Keratinocyte (primary cell): ENCODE results near the gene TLCD1. TPM values are rescaled to one million over a fixed set of nuclear protein-coding genes. Genes with fewer than 3 reads are reported as not detected.

ENCODE experiments used
- DNase-seq: peaks from one replicate; pipeline ENCODE4 v3.0.0-alpha.2; 2011; ENCODE audit warnings: low read depth, missing footprints, low spot score
- FAIRE-seq: peaks from 2 replicates; lab custom pipeline; 2011; peaks lifted over from hg19 to GRCh38; lab: Jason Lieb, UNC
- H2AFZ ChIP-seq: 2 replicates; pipeline ENCODE4 v1.6.0; 2012; ENCODE audit warnings: low read length, control low read depth, inconsistent platforms; ENCODE audit not compliant: control insufficient read depth
- H3K27ac ChIP-seq: 2 replicates; pipeline ENCODE4 v1.5.1; 2011; ENCODE audit warnings: low read length; ENCODE audit not compliant: control insufficient read depth, insufficient read depth
- H3K27me3 ChIP-seq: 3 replicates; pipeline ENCODE4 v1.6.0; 2011; ENCODE audit warnings: low read length; ENCODE audit not compliant: control insufficient read depth, insufficient read depth; ENCODE audit errors: extremely low read depth
- H3K36me3 ChIP-seq, 2 experiments: 2 replicates in 1 of 2; 3 replicates in 1 of 2; pipeline ENCODE4 v1.5.1; 2011; ENCODE audit warnings: low read length in 2 of 2, mild to moderate bottlenecking in 1 of 2; ENCODE audit not compliant: control insufficient read depth in 2 of 2, insufficient read depth in 2 of 2; ENCODE audit errors: extremely low read depth in 1 of 2
- H3K4me1 ChIP-seq: 3 replicates; pipeline ENCODE4 v1.5.1; 2011; ENCODE audit warnings: low read length; ENCODE audit not compliant: control insufficient read depth, insufficient read depth; ENCODE audit errors: extremely low read depth
- H3K4me2 ChIP-seq: 3 replicates; pipeline ENCODE4 v1.6.0; 2011; ENCODE audit warnings: low read depth, low read length; ENCODE audit not compliant: control insufficient read depth, insufficient read depth; ENCODE audit errors: extremely low read depth
- H3K4me3 ChIP-seq, 3 experiments: fragments of 200-600 bp in 1 of 3; sonication (generic) in 1 of 3; 2 replicates in 2 of 3; 3 replicates in 1 of 3; pipeline ENCODE4 v1.5.1; 2011 to 2016; ENCODE audit warnings: low read length in 3 of 3, mild to moderate bottlenecking in 3 of 3, control low read depth in 2 of 3, inconsistent platforms in 1 of 3, low read depth in 1 of 3, mixed read lengths in 1 of 3, mixed run types in 1 of 3, moderate library complexity in 1 of 3; ENCODE audit not compliant: control insufficient read depth in 2 of 3, insufficient read depth in 2 of 3; ENCODE audit errors: extremely low read depth in 1 of 3
- H3K79me2 ChIP-seq: 2 replicates; pipeline ENCODE4 v1.6.0; 2012; ENCODE audit warnings: low read length; ENCODE audit not compliant: control insufficient read depth, insufficient read depth
- H3K9ac ChIP-seq: 3 replicates; pipeline ENCODE4 v1.6.0; 2011; ENCODE audit warnings: low read length; ENCODE audit not compliant: control insufficient read depth, insufficient read depth; ENCODE audit errors: extremely low read depth
- H3K9me1 ChIP-seq: 3 replicates; pipeline ENCODE4 v1.6.0; 2011; ENCODE audit warnings: low read length; ENCODE audit not compliant: control insufficient read depth, insufficient read depth; ENCODE audit errors: extremely low read depth
- H3K9me3 ChIP-seq: 2 replicates; pipeline ENCODE4 v1.5.1; 2012; ENCODE audit warnings: low read depth, low read length; ENCODE audit not compliant: control insufficient read depth
- H4K20me1 ChIP-seq: 3 replicates; pipeline ENCODE4 v1.6.0; 2011; ENCODE audit warnings: low read length; ENCODE audit not compliant: control insufficient read depth, insufficient read depth; ENCODE audit errors: extremely low read depth
- EZH2 ChIP-seq: IDR thresholded peaks from one replicate; pipeline ENCODE4 v1.6.1; 2012; ENCODE audit warnings: inconsistent platforms, mild to moderate bottlenecking, low read length, moderate library complexity
- dilution Hi-C: fragments of 300-500 bp; cut with MboI; formaldehyde crosslinking; loops from one replicate; pipeline ENCODE4 v1.7.0; 2020; ENCODE audit warnings: low sequenced_read_pairs; ENCODE audit not compliant: extremely low pct_ligation_motif_present
- polyA plus RNA-seq, 5 experiments: library from polyadenylated mRNA; depleted of rRNA in 3 of 5; stranded (reverse) in 3 of 5; stranded (forward) in 1 of 5; unstranded in 1 of 5; fragments of >200 nt; gene quantifications; 1 replicate in 1 of 5; 2 replicates in 3 of 5; 3 replicates in 1 of 5; pipeline versions ENCODE4 v1.2.1 to v1.2.3, GENCODE V29; 2011 to 2012; ENCODE audit warnings: missing spikeins in 2 of 5, low read depth in 1 of 5, low replicate concordance in 1 of 5
- TF ChIP-seq, protein P1 (sequence below), 3 experiments: IDR thresholded peaks in 1 of 3; conservative IDR thresholded peaks in 1 of 3; optimal IDR thresholded peaks in 1 of 3; 2 replicates in 2 of 3; 3 replicates in 1 of 3; pipeline versions ENCODE3 to v1.5.1; 2011; ENCODE audit warnings: low read length in 3 of 3, mild to moderate bottlenecking in 3 of 3, moderate library complexity in 2 of 3, control low read depth in 1 of 3, inconsistent platforms in 1 of 3; ENCODE audit not compliant: insufficient read depth in 2 of 3; ENCODE audit errors: extremely low read depth in 1 of 3

The TLCD1 gene
- polyA plus RNA-seq, 1 donor (not counting 4 experiments of a cell fraction or from before 2014, with no cell fraction given) = 14.0 TPM

DNA sequence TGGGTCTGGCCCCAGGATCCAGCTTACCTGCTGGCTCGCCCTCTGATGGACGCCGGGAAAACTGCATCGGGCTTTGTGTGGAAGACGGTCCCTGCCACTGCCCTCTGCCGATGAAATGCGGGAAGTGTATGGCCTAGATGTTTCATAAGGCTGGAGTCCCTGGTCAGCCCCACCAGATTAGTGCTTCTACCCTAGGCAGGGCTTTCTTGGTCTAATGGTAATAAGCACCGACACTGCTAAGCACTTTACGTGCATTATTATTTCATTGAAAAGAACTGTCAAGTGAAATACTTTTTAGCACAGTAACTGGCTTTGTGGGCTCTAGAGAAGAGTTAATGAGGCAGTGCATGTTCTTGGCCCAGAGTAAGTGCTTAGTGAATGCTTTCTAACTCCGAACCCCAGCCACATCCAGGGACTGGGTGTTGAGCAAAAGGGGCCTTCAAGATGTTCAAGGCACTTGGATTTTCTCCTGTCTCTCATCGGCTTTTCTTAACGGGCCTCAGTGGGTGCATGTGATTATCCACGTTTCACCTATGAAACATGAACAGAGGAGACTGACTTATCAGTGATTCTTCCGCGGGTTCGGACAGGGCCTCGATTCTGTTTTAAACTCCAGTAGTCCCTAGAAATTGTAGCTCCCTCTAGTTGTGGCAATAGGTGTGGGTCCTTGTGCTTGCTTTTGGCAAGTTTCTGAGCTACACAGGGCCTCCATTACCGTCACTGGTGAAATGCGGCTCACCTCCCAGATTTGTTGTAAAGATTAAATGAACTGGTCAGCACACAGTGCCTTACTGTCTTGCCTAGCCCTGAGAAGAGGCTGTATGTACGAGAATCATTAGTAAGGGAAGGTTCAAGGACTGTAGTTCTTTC lies 24.4 kb upstream of the TLCD1 start:
- peaks cover 42% of the 10 kb centered on the region for H4K20me1 ChIP-seq
- no peaks in the 10 kb centered on the region for H3K27me3 ChIP-seq
- H3K27ac ChIP-seq = peak overlapping the region; percentile 43
- H3K9me1 ChIP-seq = peaks cover 7% of the 10 kb centered on the region
- H3K4me2 ChIP-seq = peak overlapping the region; percentile 3
- no peak for TF ChIP-seq EZH2
- TF ChIP-seq, protein P1, sequence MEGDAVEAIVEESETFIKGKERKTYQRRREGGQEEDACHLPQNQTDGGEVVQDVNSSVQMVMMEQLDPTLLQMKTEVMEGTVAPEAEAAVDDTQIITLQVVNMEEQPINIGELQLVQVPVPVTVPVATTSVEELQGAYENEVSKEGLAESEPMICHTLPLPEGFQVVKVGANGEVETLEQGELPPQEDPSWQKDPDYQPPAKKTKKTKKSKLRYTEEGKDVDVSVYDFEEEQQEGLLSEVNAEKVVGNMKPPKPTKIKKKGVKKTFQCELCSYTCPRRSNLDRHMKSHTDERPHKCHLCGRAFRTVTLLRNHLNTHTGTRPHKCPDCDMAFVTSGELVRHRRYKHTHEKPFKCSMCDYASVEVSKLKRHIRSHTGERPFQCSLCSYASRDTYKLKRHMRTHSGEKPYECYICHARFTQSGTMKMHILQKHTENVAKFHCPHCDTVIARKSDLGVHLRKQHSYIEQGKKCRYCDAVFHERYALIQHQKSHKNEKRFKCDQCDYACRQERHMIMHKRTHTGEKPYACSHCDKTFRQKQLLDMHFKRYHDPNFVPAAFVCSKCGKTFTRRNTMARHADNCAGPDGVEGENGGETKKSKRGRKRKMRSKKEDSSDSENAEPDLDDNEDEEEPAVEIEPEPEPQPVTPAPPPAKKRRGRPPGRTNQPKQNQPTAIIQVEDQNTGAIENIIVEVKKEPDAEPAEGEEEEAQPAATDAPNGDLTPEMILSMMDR (optimal IDR thresholded peaks at IDR 0.05 in 1 of 3, IDR thresholded peaks at IDR 0.05 in 1 of 3, conservative IDR thresholded peaks at IDR 0.05 in 1 of 3; ENCODE audit: extremely low read depth in 1 of 3, insufficient read depth in 2 of 3, low read length in 3 of 3) = peak; percentile 99 to 100 (median 99)
- DNase-seq (no peak), FAIRE-seq (peak; percentile 34)
- no peak overlapping the region for H2AFZ ChIP-seq
- H3K4me1 ChIP-seq = peaks cover 30% of the 10 kb centered on the region
- no peak overlapping the region for H3K4me3 ChIP-seq
- peak overlapping the region; percentile 18 for H3K9ac ChIP-seq
- no peaks in the 10 kb centered on the region for H3K9me3 ChIP-seq
- peaks cover 39 to 50% of the 10 kb centered on the region in 2 experiments for H3K36me3 ChIP-seq
- dilution Hi-C loops = no loop called here
- peaks cover 50% of the 10 kb centered on the region for H3K79me2 ChIP-seq

DNA sequence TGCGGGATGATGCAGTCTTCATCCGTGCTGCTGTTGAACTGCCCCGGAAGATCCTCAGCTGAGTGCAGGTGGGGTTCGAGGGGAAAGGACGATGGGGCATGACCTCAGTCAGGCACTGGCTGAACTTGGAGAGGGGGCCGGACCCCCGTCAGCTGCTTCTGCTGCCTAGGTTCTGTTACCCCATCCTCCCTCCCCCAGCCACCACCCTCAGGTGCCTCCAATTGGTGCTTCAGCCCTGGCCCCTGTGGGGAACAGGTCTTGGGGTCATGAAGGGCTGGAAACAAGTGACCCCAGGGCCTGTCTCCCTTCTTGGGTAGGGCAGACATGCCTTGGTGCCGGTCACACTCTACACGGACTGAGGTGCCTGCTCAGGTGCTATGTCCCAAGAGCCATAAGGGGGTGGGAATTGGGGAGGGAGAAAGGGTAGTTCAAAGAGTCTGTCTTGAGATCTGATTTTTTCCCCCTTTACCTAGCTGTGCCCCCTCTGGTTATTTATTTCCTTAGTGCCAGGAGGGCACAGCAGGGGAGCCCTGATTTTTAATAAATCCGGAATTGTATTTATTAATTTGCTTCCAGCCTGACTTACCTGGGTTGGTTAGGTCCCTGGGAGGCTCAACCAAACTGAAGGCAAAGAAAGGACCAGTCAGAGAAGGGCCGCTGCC lies 23.6 kb upstream of the TLCD1 start:
- Histone ChIP-seq H3K9me3 (no peaks in the 10 kb centered on the region), H3K27me3 (no peaks in the 10 kb centered on the region), H3K4me2 (no peak overlapping the region), H2AFZ (no peak overlapping the region), H3K4me3 (no peak overlapping the region), H3K9me1 (peaks cover 7% of the 10 kb centered on the region), H3K79me2 (peaks cover 57% of the 10 kb centered on the region), H4K20me1 (peaks cover 42% of the 10 kb centered on the region), H3K27ac (peak overlapping the region; percentile 33), H3K36me3 (peaks cover 39 to 49% of the 10 kb centered on the region in 2 experiments), H3K4me1 (peaks cover 30% of the 10 kb centered on the region), H3K9ac (no peak overlapping the region)
- FAIRE-seq = no peak
- no peak for TF ChIP-seq EZH2
- TF ChIP-seq, protein P1 (optimal IDR thresholded peaks at IDR 0.05 in 1 of 3, IDR thresholded peaks at IDR 0.05 in 1 of 3, conservative IDR thresholded peaks at IDR 0.05 in 1 of 3; ENCODE audit: extremely low read depth in 1 of 3, insufficient read depth in 2 of 3, low read length in 3 of 3) = no peak
- dilution Hi-C loops = no loop called here
- no peak for DNase-seq
